ENCODE results near the gene PPM1L.

Gene PPM1L

DNA sequence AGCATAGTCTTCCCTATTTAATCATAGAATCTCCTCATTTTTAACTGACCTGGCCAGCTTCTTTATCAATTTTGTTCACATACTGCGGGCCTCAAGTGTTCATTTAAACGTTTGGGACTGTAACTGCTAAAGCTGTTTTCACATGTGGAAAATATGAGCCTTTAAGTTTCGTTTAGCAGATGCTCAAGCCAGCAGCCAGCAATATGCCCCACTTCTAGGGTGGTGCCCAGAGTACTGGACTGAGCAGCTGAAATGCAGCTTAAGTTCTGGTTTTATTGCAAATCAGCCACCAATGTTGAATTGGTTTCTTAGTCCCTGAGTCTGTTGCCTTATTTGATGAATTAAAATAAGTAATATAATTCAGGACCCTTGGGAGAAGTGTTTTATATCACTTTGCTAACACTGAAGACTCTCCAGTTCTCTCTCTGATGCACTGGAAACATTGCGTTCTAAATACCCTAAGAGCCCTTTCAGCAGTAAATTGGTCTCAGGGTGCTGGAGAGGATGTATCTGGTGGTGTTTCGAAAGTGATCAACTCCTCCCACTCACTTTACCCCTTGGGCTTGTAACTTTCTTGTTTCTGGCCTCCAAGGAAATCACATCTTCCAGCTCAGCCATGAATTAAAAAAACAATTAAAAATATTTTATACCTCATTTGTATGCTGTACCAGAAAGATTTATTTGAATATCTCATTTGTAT lies 287.5 kb downstream of the PPM1L start:
- TF ChIP-seq, protein P1, sequence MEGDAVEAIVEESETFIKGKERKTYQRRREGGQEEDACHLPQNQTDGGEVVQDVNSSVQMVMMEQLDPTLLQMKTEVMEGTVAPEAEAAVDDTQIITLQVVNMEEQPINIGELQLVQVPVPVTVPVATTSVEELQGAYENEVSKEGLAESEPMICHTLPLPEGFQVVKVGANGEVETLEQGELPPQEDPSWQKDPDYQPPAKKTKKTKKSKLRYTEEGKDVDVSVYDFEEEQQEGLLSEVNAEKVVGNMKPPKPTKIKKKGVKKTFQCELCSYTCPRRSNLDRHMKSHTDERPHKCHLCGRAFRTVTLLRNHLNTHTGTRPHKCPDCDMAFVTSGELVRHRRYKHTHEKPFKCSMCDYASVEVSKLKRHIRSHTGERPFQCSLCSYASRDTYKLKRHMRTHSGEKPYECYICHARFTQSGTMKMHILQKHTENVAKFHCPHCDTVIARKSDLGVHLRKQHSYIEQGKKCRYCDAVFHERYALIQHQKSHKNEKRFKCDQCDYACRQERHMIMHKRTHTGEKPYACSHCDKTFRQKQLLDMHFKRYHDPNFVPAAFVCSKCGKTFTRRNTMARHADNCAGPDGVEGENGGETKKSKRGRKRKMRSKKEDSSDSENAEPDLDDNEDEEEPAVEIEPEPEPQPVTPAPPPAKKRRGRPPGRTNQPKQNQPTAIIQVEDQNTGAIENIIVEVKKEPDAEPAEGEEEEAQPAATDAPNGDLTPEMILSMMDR (conservative IDR thresholded peaks at IDR 0.05; ENCODE audit: low read length), result no peak
- no peak overlapping the region for H3K4me3 ChIP-seq (ENCODE audit: low read length)
- DNase-seq (ENCODE audit: low read depth), result no peak

DNA sequence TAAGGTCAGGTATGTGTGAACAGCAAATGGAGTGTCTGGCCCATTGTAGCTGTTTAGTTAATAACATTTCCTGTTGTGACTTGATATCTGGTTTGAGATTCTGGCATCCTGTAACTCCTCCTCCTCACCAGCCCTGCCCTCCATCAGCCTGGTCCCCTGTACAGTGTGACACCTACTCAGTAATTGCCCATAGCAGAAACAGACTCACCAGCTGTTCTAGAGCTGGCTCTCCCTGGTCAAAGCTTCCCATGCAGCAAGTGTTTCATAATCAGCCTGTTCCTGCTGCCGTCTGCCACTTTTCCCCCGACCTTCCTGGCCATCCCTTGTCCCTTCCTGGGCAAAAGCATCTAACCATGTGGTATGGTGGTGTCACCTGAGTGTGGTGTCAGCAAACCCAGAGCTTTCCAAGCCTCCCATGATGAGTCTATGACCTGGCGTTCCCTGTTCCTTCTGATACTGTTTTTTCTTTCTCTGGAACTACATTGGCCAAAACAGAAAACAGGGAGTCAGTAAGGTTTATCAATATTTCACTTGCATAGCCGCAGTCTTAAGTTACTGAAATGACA lies 293.7 kb downstream of the PPM1L start:
- TF ChIP-seq, protein P1 (conservative IDR thresholded peaks at IDR 0.05; ENCODE audit: low read length), result no peak
- H3K4me3 ChIP-seq (ENCODE audit: low read length), result no peak overlapping the region
- no peak for DNase-seq (ENCODE audit: low read depth)

DNA sequence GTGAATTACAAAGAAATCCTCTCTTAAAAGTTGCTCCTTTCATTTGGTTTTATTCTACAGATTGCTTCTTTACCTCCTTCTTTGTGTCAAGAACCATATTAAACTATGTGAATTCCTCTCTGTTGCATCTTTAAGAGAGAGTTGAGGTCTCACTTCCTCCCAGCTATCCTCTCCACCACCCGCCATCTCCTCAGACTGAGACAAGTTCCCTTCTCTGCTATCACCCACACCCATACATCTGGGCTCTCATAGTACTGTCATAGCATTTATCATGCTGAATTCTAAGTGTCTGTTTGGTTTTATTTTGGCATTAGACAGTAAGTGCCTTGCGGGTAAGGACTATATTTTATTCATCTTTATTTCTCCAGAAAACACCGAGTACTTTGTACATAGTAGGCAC lies 294.9 kb downstream of the PPM1L start:
- TF ChIP-seq, protein P1 (conservative IDR thresholded peaks at IDR 0.05; ENCODE audit: low read length), result no peak
- H3K4me3 ChIP-seq (ENCODE audit: low read length), result no peak overlapping the region
- no peak for DNase-seq (ENCODE audit: low read depth)

DNA sequence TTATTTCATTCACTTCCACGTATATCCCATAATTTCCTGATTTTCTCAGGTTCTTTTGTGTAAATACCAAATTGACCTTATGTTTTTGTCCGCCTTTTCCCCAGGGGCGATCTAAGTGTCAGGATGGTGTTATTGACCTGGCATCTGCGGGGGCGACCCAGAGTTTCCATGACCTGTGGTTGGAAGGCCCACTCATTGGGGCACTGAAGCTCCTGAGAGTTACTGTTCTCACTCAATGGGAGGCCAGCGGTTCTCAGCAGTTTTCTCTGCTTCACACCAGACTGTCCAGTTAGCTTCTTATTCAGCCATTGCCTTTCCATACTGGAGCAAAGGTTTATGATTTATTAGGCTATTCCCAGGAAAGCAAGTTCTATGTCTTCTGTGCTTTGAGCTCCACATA lies 295.8 kb downstream of the PPM1L start:
- no peak for DNase-seq (ENCODE audit: low read depth)
- TF ChIP-seq, protein P1 (conservative IDR thresholded peaks at IDR 0.05; ENCODE audit: low read length), result no peak
- H3K4me3 ChIP-seq (ENCODE audit: low read length), result no peak overlapping the region

DNA sequence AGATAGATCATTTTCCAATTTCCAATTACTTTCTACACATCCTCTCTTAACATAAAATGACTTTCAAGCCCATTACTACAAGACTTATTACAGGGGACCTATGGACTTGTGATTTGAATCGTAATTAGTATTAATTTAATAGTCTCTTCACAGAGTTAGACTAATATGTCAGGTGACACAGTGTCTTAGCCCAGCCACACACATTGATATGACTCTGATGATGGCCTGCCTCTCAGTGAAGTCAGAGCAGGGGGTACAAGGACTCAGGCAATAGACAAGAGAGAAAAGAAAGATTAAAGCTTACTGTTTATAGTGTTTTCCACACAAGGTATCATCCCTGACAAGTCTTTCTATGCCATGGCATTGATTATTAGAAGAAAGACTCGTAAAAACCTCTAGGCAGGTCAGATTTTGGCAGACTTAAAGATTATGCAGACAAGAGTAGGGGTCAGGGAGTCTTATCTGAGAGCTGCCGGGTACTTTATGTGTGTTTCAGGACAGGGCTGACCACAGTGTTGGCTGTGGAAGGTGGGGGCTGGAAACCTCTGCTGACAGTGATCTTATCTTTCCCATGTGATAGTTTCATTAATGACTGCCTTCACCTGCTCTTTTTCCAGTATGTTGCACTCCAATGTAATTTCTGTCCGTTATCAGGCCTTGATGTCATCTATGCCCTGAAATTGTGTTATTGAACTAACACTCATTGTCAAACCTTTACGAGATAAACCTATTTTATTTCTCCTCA lies 299.0 kb downstream of the PPM1L start:
- no peak for DNase-seq (ENCODE audit: low read depth)
- H3K4me3 ChIP-seq (ENCODE audit: low read length), result no peak overlapping the region
- TF ChIP-seq, protein P1 (conservative IDR thresholded peaks at IDR 0.05; ENCODE audit: low read length), result no peak

DNA sequence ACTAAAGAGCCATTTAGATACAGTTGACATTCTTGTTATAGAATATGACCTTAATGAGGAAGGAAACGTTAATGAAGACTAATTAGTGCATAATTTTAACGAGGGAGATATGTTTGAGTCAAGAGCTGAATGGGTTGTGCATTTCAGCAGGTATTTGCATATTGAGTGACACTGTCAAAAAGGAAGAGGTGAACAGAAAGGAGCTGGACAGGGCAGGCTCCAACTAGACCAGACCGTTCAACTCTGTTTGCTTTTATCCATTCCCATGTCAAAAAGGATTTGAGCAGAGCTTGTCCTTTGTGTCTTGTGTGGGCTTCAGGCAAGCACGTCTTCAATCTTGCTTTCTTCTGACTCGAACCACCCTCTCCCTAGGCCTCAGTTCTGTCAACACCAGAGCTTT lies 308.4 kb downstream of the PPM1L start:
- no peak for DNase-seq (ENCODE audit: low read depth)
- H3K4me3 ChIP-seq (ENCODE audit: low read length), result no peak overlapping the region
- TF ChIP-seq, protein P1 (conservative IDR thresholded peaks at IDR 0.05; ENCODE audit: low read length), result no peak

All from AG10803 (cell line).